Mesenchymal stem cell (in vitro differentiated cells and primary cell): Measurements from ENCODE around the gene OPHN1.

Experiments
- DNase-seq: peaks from one replicate; pipeline ENCODE4 v3.0.0-alpha.2; 2013
- H2AFZ ChIP-seq: one replicate; pipeline ENCODE4 v1.6.1; 2013; ENCODE audit warnings: low read depth, mild to moderate bottlenecking, control low read depth, inconsistent platforms, low read length, moderate library complexity
- H2AK5ac ChIP-seq: 2 replicates; pipeline ENCODE4 v1.6.1; 2013; ENCODE audit warnings: low read length, moderate library complexity, mild to moderate bottlenecking, inconsistent platforms; ENCODE audit not compliant: severe bottlenecking
- H2BK120ac ChIP-seq: one replicate; pipeline ENCODE4 v1.6.1; 2013; ENCODE audit warnings: low read depth, mild to moderate bottlenecking, inconsistent platforms, low read length, moderate library complexity
- H2BK12ac ChIP-seq, 2 experiments: one replicate each; pipeline ENCODE4 v1.6.1; 2013; ENCODE audit warnings: inconsistent platforms in 2 of 2, low read length in 2 of 2, mild to moderate bottlenecking in 2 of 2, moderate library complexity in 2 of 2, control low read depth in 1 of 2
- H2BK15ac ChIP-seq: one replicate; pipeline ENCODE4 v1.6.1; 2013; ENCODE audit warnings: mild to moderate bottlenecking, low read depth, inconsistent platforms; ENCODE audit not compliant: poor library complexity, severe bottlenecking
- H2BK5ac ChIP-seq: 2 replicates; pipeline ENCODE4 v1.6.1; 2013; ENCODE audit warnings: low read depth, mild to moderate bottlenecking, low read length, control low read depth, inconsistent platforms; ENCODE audit not compliant: poor library complexity, severe bottlenecking
- H3K14ac ChIP-seq, 2 experiments: one replicate each; pipeline ENCODE4 v1.6.1; 2013; ENCODE audit warnings: inconsistent platforms in 2 of 2, low read length in 2 of 2, control low read depth in 1 of 2, mild to moderate bottlenecking in 1 of 2, moderate library complexity in 1 of 2
- H3K18ac ChIP-seq, 2 experiments: one replicate each; pipeline ENCODE4 v1.6.1; 2013; ENCODE audit warnings: inconsistent platforms in 2 of 2, low read length in 2 of 2, control low read depth in 1 of 2, low read depth in 1 of 2, mild to moderate bottlenecking in 1 of 2
- H3K23ac ChIP-seq, 2 experiments: one replicate each; pipeline ENCODE4 v1.6.1; 2013; ENCODE audit warnings: inconsistent platforms in 2 of 2, low read length in 2 of 2, mild to moderate bottlenecking in 2 of 2, moderate library complexity in 2 of 2, control low read depth in 1 of 2
- H3K27ac ChIP-seq: 2 replicates; pipeline ENCODE4 v1.5.1; 2013; ENCODE audit warnings: mild to moderate bottlenecking, moderate library complexity, low read length, control low read depth, inconsistent platforms; ENCODE audit not compliant: poor library complexity, severe bottlenecking
- H3K27me3 ChIP-seq, 2 experiments: 2 replicates each; pipeline versions ENCODE4 v1.6.1 to v1.7.0; 2013; ENCODE audit warnings: low read length in 2 of 2, mild to moderate bottlenecking in 2 of 2, moderate library complexity in 2 of 2, control low read depth in 1 of 2, inconsistent platforms in 1 of 2; ENCODE audit not compliant: control insufficient read depth in 1 of 2, insufficient read depth in 1 of 2
- H3K36me3 ChIP-seq, 2 experiments: 2 replicates each; pipeline versions ENCODE4 v1.6.1 to v1.7.0; 2013; ENCODE audit warnings: low read length in 2 of 2, control low read depth in 1 of 2, inconsistent platforms in 1 of 2, low read depth in 1 of 2, mild to moderate bottlenecking in 1 of 2; ENCODE audit not compliant: insufficient read depth in 2 of 2, control insufficient read depth in 1 of 2
- H3K4ac ChIP-seq, 2 experiments: one replicate each; pipeline ENCODE4 v1.6.1; 2013; ENCODE audit warnings: inconsistent platforms in 2 of 2, low read length in 2 of 2, mild to moderate bottlenecking in 2 of 2, moderate library complexity in 2 of 2, control low read depth in 1 of 2, low read depth in 1 of 2
- H3K4me1 ChIP-seq: 2 replicates; pipeline ENCODE4 v1.6.1; 2013; ENCODE audit warnings: low read depth, low read length, control low read depth; ENCODE audit not compliant: control insufficient read depth, insufficient read depth
- H3K4me2 ChIP-seq: 2 replicates; pipeline ENCODE4 v1.6.1; 2013; ENCODE audit warnings: low read length, mild to moderate bottlenecking, inconsistent platforms; ENCODE audit not compliant: poor library complexity, severe bottlenecking
- H3K4me3 ChIP-seq, 2 experiments: 2 replicates each; pipeline versions ENCODE4 v1.5.1 to v1.7.0; 2013; ENCODE audit warnings: low read length in 2 of 2, mild to moderate bottlenecking in 2 of 2, control low read depth in 1 of 2, low read depth in 1 of 2; ENCODE audit not compliant: insufficient read depth in 1 of 2
- H3K79me1 ChIP-seq: replicated peaks from 2 replicates; pipeline ENCODE4 v1.6.1; 2013; ENCODE audit warnings: mild to moderate bottlenecking, control low read depth, low read length, inconsistent platforms; ENCODE audit not compliant: poor library complexity, severe bottlenecking
- H3K9ac ChIP-seq: 2 replicates; pipeline ENCODE4 v1.7.0; 2013; ENCODE audit warnings: mild to moderate bottlenecking, low read length, moderate library complexity
- H3K9me3 ChIP-seq: 2 replicates; pipeline ENCODE4 v1.7.0; 2013; ENCODE audit warnings: mild to moderate bottlenecking, low read length; ENCODE audit not compliant: control insufficient read depth
- H4K8ac ChIP-seq: one replicate; pipeline ENCODE4 v1.6.1; 2013; ENCODE audit warnings: inconsistent platforms, mild to moderate bottlenecking, low read length, moderate library complexity
- H4K91ac ChIP-seq: one replicate; pipeline ENCODE4 v1.6.1; 2013; ENCODE audit warnings: mild to moderate bottlenecking, low read length, inconsistent platforms
- WGBS: methylation state at CpG from one replicate; pipeline ENCODE4 v1.1.7; 2013; ENCODE audit warnings: mixed read lengths; 5-methylcytosine and 5-hydroxymethylcytosine counted together

Gene OPHN1

GRCh38 chrX:68195561-68195960 is 237.7 kb downstream of the OPHN1 start:
- Histone ChIP-seq H3K9ac (no peak overlapping the region), H3K4me1 (no peaks in the 10 kb centered on the region)

GRCh38 chrX:68193786-68194185 is 239.5 kb downstream of the OPHN1 start:
- no peak overlapping the region for H2AK5ac ChIP-seq
- H3K14ac ChIP-seq = no peak overlapping the region
- no peak overlapping the region for H4K91ac ChIP-seq
- no peak overlapping the region for H2BK12ac ChIP-seq
- no peak overlapping the region for H3K4ac ChIP-seq
- no peak overlapping the region for H2BK120ac ChIP-seq
- no peaks in the 10 kb centered on the region for H3K79me1 ChIP-seq
- no peak overlapping the region for H4K8ac ChIP-seq
- H3K27ac ChIP-seq = no peak overlapping the region
- H2AFZ ChIP-seq = no peak overlapping the region
- H3K4me1 ChIP-seq = no peaks in the 10 kb centered on the region
- peaks cover 0 to 41% of the 10 kb centered on the region in 2 experiments for H3K27me3 ChIP-seq
- H2BK5ac ChIP-seq = no peak overlapping the region
- no peak for DNase-seq
- WGBS = 100% methylated on average over 2 of the region's 2 CpGs
- no peak overlapping the region for H3K4me2 ChIP-seq
- peaks cover 0 to 4% of the 10 kb centered on the region in 2 experiments for H3K36me3 ChIP-seq
- H3K9ac ChIP-seq = no peak overlapping the region
- H2BK15ac ChIP-seq = no peak overlapping the region
- no peaks in the 10 kb centered on the region for H3K9me3 ChIP-seq
- no peak overlapping the region for H3K4me3 ChIP-seq
- no peak overlapping the region for H3K23ac ChIP-seq
- H3K18ac ChIP-seq = no peak overlapping the region

More at GRCh38 chrX:68195561-68195960, 237.7 kb downstream of the OPHN1 start:
- Histone ChIP-seq H3K27me3 (peaks cover 0 to 32% of the 10 kb centered on the region in 2 experiments), H3K27ac (no peak overlapping the region), H2AK5ac (no peak overlapping the region), H3K4me2 (no peak overlapping the region), H4K8ac (no peak overlapping the region), H3K9me3 (no peaks in the 10 kb centered on the region), H3K18ac (no peak overlapping the region), H3K14ac (no peak overlapping the region), H3K4me3 (no peak overlapping the region), H3K4ac (no peak overlapping the region), H4K91ac (no peak overlapping the region), H3K79me1 (no peaks in the 10 kb centered on the region), H3K36me3 (peaks cover 0 to 4% of the 10 kb centered on the region in 2 experiments), H2BK5ac (no peak overlapping the region), H2BK120ac (no peak overlapping the region), H2AFZ (no peak overlapping the region), H3K23ac (no peak overlapping the region), H2BK15ac (no peak overlapping the region), H2BK12ac (no peak overlapping the region)
- no peak for DNase-seq

- Histone ChIP-seq H3K9ac (no peak overlapping the region), H2BK12ac (no peak overlapping the region), H3K79me1 (no peaks in the 10 kb centered on the region), H3K18ac (no peak overlapping the region), H3K4ac (no peak overlapping the region), H2BK15ac (no peak overlapping the region), H3K23ac (no peak overlapping the region), H3K27me3 (peaks cover 0 to 41% of the 10 kb centered on the region in 2 experiments), H3K14ac (no peak overlapping the region), H3K4me1 (no peaks in the 10 kb centered on the region), H2AFZ (no peak overlapping the region), H3K9me3 (no peaks in the 10 kb centered on the region), H3K4me2 (no peak overlapping the region), H2BK5ac (no peak overlapping the region), H2BK120ac (no peak overlapping the region), H4K8ac (no peak overlapping the region), H3K4me3 (no peak overlapping the region), H2AK5ac (no peak overlapping the region), H3K27ac (no peak overlapping the region), H4K91ac (no peak overlapping the region), H3K36me3 (peaks cover 0 to 4% of the 10 kb centered on the region in 2 experiments)
- no peak for DNase-seq
- 73% methylated on average over 2 of the region's 3 CpGs for WGBS
These were observed 240.1 kb downstream of the OPHN1 start for GRCh38 chrX:68193234-68193633.

- Histone ChIP-seq H3K4ac (no peak overlapping the region), H3K27ac (no peak overlapping the region), H3K23ac (no peak overlapping the region), H3K9me3 (no peaks in the 10 kb centered on the region), H3K4me2 (no peak overlapping the region), H4K8ac (no peak overlapping the region), H2BK120ac (no peak overlapping the region), H3K36me3 (no peaks in the 10 kb centered on the region), H3K4me3 (no peak overlapping the region), H2AFZ (no peak overlapping the region), H3K4me1 (no peaks in the 10 kb centered on the region), H2BK12ac (no peak overlapping the region), H3K27me3 (peaks cover 0 to 40% of the 10 kb centered on the region in 2 experiments), H4K91ac (no peak overlapping the region), H3K9ac (no peak overlapping the region), H3K79me1 (no peaks in the 10 kb centered on the region), H3K18ac (no peak overlapping the region), H2AK5ac (no peak overlapping the region), H2BK5ac (no peak overlapping the region), H2BK15ac (no peak overlapping the region), H3K14ac (no peak overlapping the region)
- 100% methylated on average over 2 of the region's 2 CpGs for WGBS
- DNase-seq = no peak
These were observed 242.5 kb downstream of the OPHN1 start for GRCh38 chrX:68190799-68191198.
